Endodermal cell (in vitro differentiated cells): ENCODE measurements around the gene TBCE. TPM values are rescaled to one million over a fixed set of nuclear protein-coding genes. Genes with fewer than 3 reads are reported as not detected.

Experiments
- DNase-seq: peaks from one replicate; pipeline ENCODE4 v3.0.0-alpha.2; 2017
- H3K27ac ChIP-seq: 2 replicates; pipeline ENCODE4 v1.5.1; 2013; ENCODE audit warnings: mild to moderate bottlenecking, low read depth, low read length, moderate library complexity
- H3K27me3 ChIP-seq: 2 replicates; pipeline ENCODE4 v1.6.1; 2013; ENCODE audit warnings: mild to moderate bottlenecking, low read length, moderate library complexity; ENCODE audit not compliant: insufficient read depth, control insufficient read depth, poor library complexity, severe bottlenecking
- H3K36me3 ChIP-seq: 2 replicates; pipeline ENCODE4 v1.7.0; 2013; ENCODE audit warnings: mild to moderate bottlenecking, low read length, moderate library complexity; ENCODE audit not compliant: control insufficient read depth, insufficient read depth
- H3K4me1 ChIP-seq: one replicate; pipeline ENCODE4 v1.7.0; 2013; ENCODE audit warnings: low read length; ENCODE audit not compliant: control insufficient read depth, insufficient read depth
- H3K4me3 ChIP-seq: 2 replicates; pipeline ENCODE4 v1.5.1; 2013; ENCODE audit warnings: mild to moderate bottlenecking, low read length, moderate library complexity
- H3K9ac ChIP-seq: 2 replicates; pipeline ENCODE4 v1.6.1; 2013; ENCODE audit warnings: mild to moderate bottlenecking, low read length, moderate library complexity; ENCODE audit not compliant: poor library complexity, severe bottlenecking; ENCODE audit errors: extremely low read depth
- H3K9me3 ChIP-seq: 2 replicates; pipeline ENCODE4 v1.6.1; 2013; ENCODE audit warnings: mild to moderate bottlenecking, low read length, moderate library complexity; ENCODE audit not compliant: control insufficient read depth
- H3K27ac Mint-ChIP-seq: 2 replicates; pipeline ENCODE4 v1.8.0; 2020; ENCODE audit warnings: mixed read lengths
- H3K27me3 Mint-ChIP-seq: 2 replicates; pipeline ENCODE4 v1.8.0; 2021; ENCODE audit warnings: mild to moderate bottlenecking, mixed read lengths; ENCODE audit not compliant: insufficient read depth
- H3K36me3 Mint-ChIP-seq: 2 replicates; pipeline ENCODE4 v1.8.0; 2020; ENCODE audit warnings: low read depth, mixed read lengths
- H3K4me1 Mint-ChIP-seq: 2 replicates; pipeline ENCODE4 v1.8.0; 2020; ENCODE audit warnings: mixed read lengths
- H3K4me3 Mint-ChIP-seq: 2 replicates; pipeline ENCODE4 v1.8.0; 2020; ENCODE audit warnings: mild to moderate bottlenecking, moderate library complexity, mixed read lengths
- H3K9me3 Mint-ChIP-seq: 2 replicates; pipeline ENCODE4 v1.8.0; 2020; ENCODE audit warnings: mild to moderate bottlenecking, mixed read lengths
- CTCF ChIP-seq: fragments of 200-600 bp; sonication (generic); conservative IDR thresholded peaks from 2 replicates; pipeline ENCODE4 v1.5.0; 2021; ENCODE audit warnings: antibody characterized with exemption, mild to moderate bottlenecking
- WGBS, 2 experiments: methylation state at CpG; one replicate each; pipeline versions ENCODE4 v1.1.5 to v1.1.7; 2013; ENCODE audit warnings: missing lambda C conversion rate in 2 of 2, mixed read lengths in 1 of 2; ENCODE audit not compliant: insufficient coverage in 1 of 2, insufficient read length in 1 of 2; 5-methylcytosine and 5-hydroxymethylcytosine counted together
- total RNA-seq, 2 donors: library from RNA; stranded (reverse); fragmentation: NEBNext Ultra II Directional in 1 of 2; extraction: Animal tissue kit (Norgen Biotek cat#: 25700) in 1 of 2; gene quantifications; 2 replicates in 1 of 2; 3 replicates in 1 of 2; pipeline ENCODE4 v1.2.1, GENCODE V29; 2021

The TBCE gene
- total RNA-seq, 2 donors from 2014 or later = 31.8 to 33.3 TPM

DNA sequence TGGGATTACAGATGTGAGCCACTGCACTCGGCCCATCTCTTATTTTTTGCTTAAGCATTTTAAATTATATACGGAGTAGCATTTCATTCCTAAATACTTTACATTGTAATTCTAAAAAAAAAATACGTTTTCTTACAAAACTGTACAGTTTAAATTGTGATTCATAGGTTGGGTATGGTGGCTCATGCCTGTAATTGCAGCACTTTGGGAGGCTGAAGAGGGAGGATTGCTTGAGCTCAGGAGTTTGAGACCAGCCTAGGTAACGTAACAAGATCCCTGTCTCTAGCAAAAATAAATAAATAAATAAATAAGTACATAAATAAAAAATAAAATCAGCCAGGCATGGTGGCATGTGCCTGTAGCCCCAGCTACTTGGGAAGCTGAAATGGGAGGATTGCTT lies 24.6 kb downstream of the TBCE start:
- H3K27ac Mint-ChIP-seq = no peak overlapping the region
- no peaks in the 10 kb centered on the region for H3K4me1 Mint-ChIP-seq
- no peak for DNase-seq
- no peak overlapping the region for H3K4me3 Mint-ChIP-seq
- Histone ChIP-seq H3K36me3 (peaks cover 5% of the 10 kb centered on the region), H3K4me1 (no peaks in the 10 kb centered on the region), H3K27ac (no peak overlapping the region), H3K4me3 (no peak overlapping the region), H3K9me3 (peaks cover 30% of the 10 kb centered on the region), H3K9ac (no peak overlapping the region), H3K27me3 (no peaks in the 10 kb centered on the region)
- peaks cover 41% of the 10 kb centered on the region for H3K36me3 Mint-ChIP-seq
- TF ChIP-seq CTCF = no peak
- no peaks in the 10 kb centered on the region for H3K27me3 Mint-ChIP-seq
- WGBS, 2 experiments = 89% methylated on average over 3 of the region's 4 CpGs; no CpG with 5 or more reads in 1 of the 2 experiments
- H3K9me3 Mint-ChIP-seq = peaks cover 38% of the 10 kb centered on the region

DNA sequence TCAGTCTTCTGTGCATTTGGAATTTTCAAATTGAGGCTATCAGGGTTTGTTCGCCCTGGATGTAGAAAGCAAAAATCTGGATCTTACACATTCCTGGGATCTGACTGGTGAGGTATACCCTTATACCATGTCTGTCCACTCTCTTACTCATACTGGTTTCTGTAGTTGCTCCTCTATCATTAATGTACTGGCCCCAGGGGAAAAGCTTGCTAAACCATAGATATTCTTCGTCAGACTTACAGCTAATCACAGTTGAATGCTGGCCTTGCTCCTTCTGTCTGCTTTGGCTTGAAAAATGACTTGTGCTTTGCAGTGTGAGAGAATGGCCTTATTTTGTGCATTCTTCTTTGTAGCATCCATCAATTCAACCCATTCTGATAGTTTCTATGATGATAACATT lies 30.5 kb downstream of the TBCE start:
- peaks cover 17% of the 10 kb centered on the region for H3K36me3 Mint-ChIP-seq
- Histone ChIP-seq H3K36me3 (no peaks in the 10 kb centered on the region), H3K9me3 (no peaks in the 10 kb centered on the region), H3K27me3 (no peaks in the 10 kb centered on the region), H3K9ac (no peak overlapping the region), H3K27ac (no peak overlapping the region), H3K4me3 (no peak overlapping the region), H3K4me1 (no peaks in the 10 kb centered on the region)
- no peak for TF ChIP-seq CTCF
- no peak for DNase-seq
- H3K4me3 Mint-ChIP-seq = no peak overlapping the region
- H3K4me1 Mint-ChIP-seq = peaks cover 2% of the 10 kb centered on the region
- no peaks in the 10 kb centered on the region for H3K27me3 Mint-ChIP-seq
- 94 to 100% methylated on average over 1 to 2 of the region's 2 CpGs for WGBS, 2 experiments
- H3K27ac Mint-ChIP-seq = no peak overlapping the region
- H3K9me3 Mint-ChIP-seq = peaks cover 7% of the 10 kb centered on the region

- no peak for TF ChIP-seq CTCF
- H3K9me3 Mint-ChIP-seq = peaks cover 7% of the 10 kb centered on the region
- H3K27ac Mint-ChIP-seq = no peak overlapping the region
Measured at GRCh38 chr1:235399661-235400060, 32.4 kb downstream of the TBCE start.

More at GRCh38 chr1:235399661-235400060, 32.4 kb downstream of the TBCE start:
- no peak for DNase-seq
- peaks cover 9% of the 10 kb centered on the region for H3K36me3 ChIP-seq
- Mint-ChIP-seq H3K4me1 (peaks cover 2% of the 10 kb centered on the region), H3K36me3 (peaks cover 29% of the 10 kb centered on the region), H3K27me3 (no peaks in the 10 kb centered on the region), H3K4me3 (no peak overlapping the region)
- H3K4me3 ChIP-seq = no peak overlapping the region
- H3K9ac ChIP-seq = no peak overlapping the region
- H3K9me3 ChIP-seq = no peaks in the 10 kb centered on the region
- no peaks in the 10 kb centered on the region for H3K27me3 ChIP-seq
- WGBS, 2 experiments = 78 to 95% methylated on average over 5 to 6 of the region's 6 CpGs
- no peak overlapping the region for H3K27ac ChIP-seq
- no peaks in the 10 kb centered on the region for H3K4me1 ChIP-seq
